Astrocyte (in vitro differentiated cells and primary cell): ENCODE measurements around the gene SYNPO2. TPM values are rescaled to one million over a fixed set of nuclear protein-coding genes. Genes with fewer than 3 reads are reported as not detected.
"Not testable (repeated sequence)": the region's sequence is repeated elsewhere in the genome, so short reads cannot be mapped to it uniquely, and the experiment has no call there.

ENCODE experiments used
- DNase-seq: peaks from one replicate; pipeline ENCODE4 v3.0.0-alpha.2; 2010; ENCODE audit warnings: low read depth
- FAIRE-seq: peaks from 2 replicates; lab custom pipeline; 2011; peaks lifted over from hg19 to GRCh38; lab: Jason Lieb, UNC
- H2AFZ ChIP-seq: 2 replicates; pipeline ENCODE4 v1.6.0; 2012; ENCODE audit warnings: low read depth, low read length, inconsistent platforms
- H3K27ac ChIP-seq: 2 replicates; pipeline ENCODE4 v1.5.1; 2011; ENCODE audit warnings: low read depth, low read length, inconsistent platforms
- H3K27me3 ChIP-seq: 2 replicates; pipeline ENCODE4 v1.6.0; 2011; ENCODE audit warnings: low read length, inconsistent platforms; ENCODE audit not compliant: insufficient read depth
- H3K36me3 ChIP-seq: 2 replicates; pipeline ENCODE4 v1.5.1; 2011; ENCODE audit warnings: low read length, inconsistent platforms; ENCODE audit not compliant: insufficient read depth
- H3K4me1 ChIP-seq: 2 replicates; pipeline ENCODE4 v1.5.1; 2011; ENCODE audit warnings: low read length, inconsistent platforms; ENCODE audit not compliant: insufficient read depth
- H3K4me2 ChIP-seq: 2 replicates; pipeline ENCODE4 v1.6.0; 2012; ENCODE audit warnings: low read length, inconsistent platforms
- H3K4me3 ChIP-seq: 2 replicates; pipeline ENCODE4 v1.5.1; 2011; ENCODE audit warnings: low read depth, mild to moderate bottlenecking, low read length, inconsistent platforms; ENCODE audit not compliant: insufficient read depth
- H3K79me2 ChIP-seq: 2 replicates; pipeline ENCODE4 v1.6.0; 2012; ENCODE audit warnings: mild to moderate bottlenecking, low read length, inconsistent platforms; ENCODE audit not compliant: insufficient read depth
- H3K9ac ChIP-seq: 2 replicates; pipeline ENCODE4 v1.6.0; 2012; ENCODE audit warnings: mild to moderate bottlenecking, low read length, inconsistent platforms
- H3K9me3 ChIP-seq: 2 replicates; pipeline ENCODE4 v1.5.1; 2012; ENCODE audit warnings: low read depth, mild to moderate bottlenecking, low read length, inconsistent platforms; ENCODE audit not compliant: insufficient read depth
- H4K20me1 ChIP-seq: 2 replicates; pipeline ENCODE4 v1.6.0; 2012; ENCODE audit warnings: low read length, inconsistent platforms; ENCODE audit not compliant: insufficient read depth
- H3K27ac Mint-ChIP-seq: one replicate; pipeline ENCODE4 v1.8.0; 2021; ENCODE audit warnings: mild to moderate bottlenecking, mixed read lengths; ENCODE audit not compliant: unreplicated experiment
- H3K27me3 Mint-ChIP-seq: one replicate; pipeline ENCODE4 v1.8.0; 2021; ENCODE audit warnings: low read depth, mixed read lengths; ENCODE audit not compliant: unreplicated experiment
- H3K36me3 Mint-ChIP-seq: one replicate; pipeline ENCODE4 v1.8.0; 2021; ENCODE audit warnings: low read depth, mixed read lengths; ENCODE audit not compliant: unreplicated experiment
- H3K4me1 Mint-ChIP-seq: one replicate; pipeline ENCODE4 v1.8.0; 2021; ENCODE audit warnings: low read depth, mixed read lengths; ENCODE audit not compliant: unreplicated experiment
- H3K4me3 Mint-ChIP-seq: one replicate; pipeline ENCODE4 v1.8.0; 2021; ENCODE audit warnings: mild to moderate bottlenecking, moderate library complexity, mixed read lengths; ENCODE audit not compliant: unreplicated experiment
- H3K9me3 Mint-ChIP-seq: one replicate; pipeline ENCODE4 v1.8.0; 2021; ENCODE audit warnings: mild to moderate bottlenecking, mixed read lengths; ENCODE audit not compliant: unreplicated experiment
- CTCF ChIP-seq: IDR thresholded peaks from 2 replicates; pipeline ENCODE4 v1.5.1; 2011; ENCODE audit warnings: low read depth, mild to moderate bottlenecking, inconsistent platforms, low read length, moderate library complexity; ENCODE audit not compliant: insufficient read depth
- EZH2 ChIP-seq: IDR thresholded peaks from 2 replicates; pipeline ENCODE4 v1.6.1; 2012; ENCODE audit warnings: mild to moderate bottlenecking, low read length, inconsistent platforms; ENCODE audit not compliant: insufficient read depth
- total RNA-seq: library from RNA; stranded (reverse); gene quantifications from 2 replicates; pipeline ENCODE4 v1.2.1, GENCODE V29; 2021

The SYNPO2 gene
- total RNA-seq, 1 donor from 2014 or later, result 4.2 TPM

GRCh38 chr4:119059221-119059620 is 170.6 kb downstream of the SYNPO2 start:
- H3K36me3 ChIP-seq, result no peaks in the 10 kb centered on the region
- no peak overlapping the region for H3K4me2 ChIP-seq
- DNase-seq (no peak), FAIRE-seq (no peak)
- no peaks in the 10 kb centered on the region for H3K27me3 Mint-ChIP-seq
- no peaks in the 10 kb centered on the region for H4K20me1 ChIP-seq
- no peak overlapping the region for H3K27ac Mint-ChIP-seq
- no peaks in the 10 kb centered on the region for H3K36me3 Mint-ChIP-seq
- no peaks in the 10 kb centered on the region for H3K4me1 Mint-ChIP-seq
- H2AFZ ChIP-seq, result no peak overlapping the region
- H3K9ac ChIP-seq, result no peak overlapping the region
- no peak overlapping the region for H3K4me3 ChIP-seq
- no peak overlapping the region for H3K4me3 Mint-ChIP-seq
- H3K4me1 ChIP-seq, result no peaks in the 10 kb centered on the region
- H3K9me3 ChIP-seq, result no peaks in the 10 kb centered on the region
- peaks cover 2% of the 10 kb centered on the region for H3K9me3 Mint-ChIP-seq
- TF ChIP-seq EZH2, result no peak
- TF ChIP-seq CTCF, result no peak
- H3K79me2 ChIP-seq, result no peaks in the 10 kb centered on the region
- H3K27me3 ChIP-seq, result no peaks in the 10 kb centered on the region
- H3K27ac ChIP-seq, result no peak overlapping the region

- not testable (repeated sequence) for H2AFZ ChIP-seq, H3K36me3 Mint-ChIP-seq, H3K9me3 ChIP-seq, H3K27me3 Mint-ChIP-seq, FAIRE-seq, DNase-seq, H3K4me2 ChIP-seq, H3K27me3 ChIP-seq, H4K20me1 ChIP-seq, H3K79me2 ChIP-seq, H3K4me1 Mint-ChIP-seq, H3K27ac Mint-ChIP-seq, H3K36me3 ChIP-seq, H3K27ac ChIP-seq, H3K9ac ChIP-seq, H3K4me3 ChIP-seq, H3K9me3 Mint-ChIP-seq, H3K4me1 ChIP-seq
- H3K4me3 Mint-ChIP-seq, result peak overlapping the region; percentile 40
These were observed 178.5 kb downstream of the SYNPO2 start for GRCh38 chr4:119067125-119067524.

- not testable (repeated sequence) for H3K4me1 Mint-ChIP-seq, H3K27ac ChIP-seq, H3K36me3 ChIP-seq, H3K4me3 ChIP-seq, H3K27me3 ChIP-seq, H4K20me1 ChIP-seq, H3K9me3 Mint-ChIP-seq, H3K4me3 Mint-ChIP-seq, FAIRE-seq, H3K79me2 ChIP-seq, H3K27me3 Mint-ChIP-seq, DNase-seq, H3K4me2 ChIP-seq, H3K36me3 Mint-ChIP-seq, H3K4me1 ChIP-seq, H3K9me3 ChIP-seq, H3K9ac ChIP-seq, H2AFZ ChIP-seq
- peak overlapping the region; percentile 34 for H3K27ac Mint-ChIP-seq
These were observed 179.2 kb downstream of the SYNPO2 start for GRCh38 chr4:119067670-119068360.
